ENCODE measurements around the gene TTC34.
"Not testable (repeated sequence)": the region's sequence is repeated elsewhere in the genome, so short reads cannot be mapped to it uniquely, and the experiment has no call there.

Gene TTC34

GRCh38 chr1:2628191-2628932 is 173.1 kb downstream of the TTC34 start:
- no peak for DNase-seq (ENCODE audit: low spot score)

GRCh38 chr1:2627746-2628145 is 173.7 kb downstream of the TTC34 start:
- no peak for DNase-seq (ENCODE audit: low spot score)

- not testable (repeated sequence) for DNase-seq (ENCODE audit: low spot score)
Observed at GRCh38 chr1:2625748-2626147, 175.7 kb downstream of the TTC34 start.

GRCh38 chr1:2625311-2625710 is 176.2 kb downstream of the TTC34 start:
- no peak for DNase-seq (ENCODE audit: low spot score)

- no peak for DNase-seq (ENCODE audit: low spot score)
Observed at GRCh38 chr1:2624735-2625300, 176.7 kb downstream of the TTC34 start.

- no peak for DNase-seq (ENCODE audit: low spot score)
Observed at GRCh38 chr1:2623571-2624337, 177.7 kb downstream of the TTC34 start.

- no peak for DNase-seq (ENCODE audit: low spot score)
Observed at GRCh38 chr1:2617971-2618470, 183.5 kb downstream of the TTC34 start.

GRCh38 chr1:2614145-2614544 is 187.3 kb downstream of the TTC34 start:
- DNase-seq (ENCODE audit: low spot score) = no peak

- DNase-seq (ENCODE audit: low spot score) = no peak
Observed at GRCh38 chr1:2612591-2613365, 188.7 kb downstream of the TTC34 start.

- DNase-seq (ENCODE audit: low spot score) = no peak
Observed at GRCh38 chr1:2611621-2612437, 189.7 kb downstream of the TTC34 start.

GRCh38 chr1:2611031-2611501 is 190.4 kb downstream of the TTC34 start:
- DNase-seq (ENCODE audit: low spot score) = peak; percentile 49

GRCh38 chr1:2610036-2610959 is 191.2 kb downstream of the TTC34 start:
- DNase-seq (ENCODE audit: low spot score) = no peak

- DNase-seq (ENCODE audit: low spot score) = no peak
Observed at GRCh38 chr1:2609319-2610035, 192.0 kb downstream of the TTC34 start.

GRCh38 chr1:2607641-2608091 is 193.8 kb downstream of the TTC34 start:
- DNase-seq (ENCODE audit: low spot score) = no peak

- no peak for DNase-seq (ENCODE audit: low spot score)
Observed at GRCh38 chr1:2606881-2607621, 194.4 kb downstream of the TTC34 start.

GRCh38 chr1:2606396-2606880 is 195.1 kb downstream of the TTC34 start:
- no peak for DNase-seq (ENCODE audit: low spot score)

GRCh38 chr1:2605509-2606395 is 195.7 kb downstream of the TTC34 start:
- DNase-seq (ENCODE audit: low spot score) = no peak

Measured in hematopoietic multipotent progenitor cell treated with erythropoietin and hydrocortisone succinate and interleukin-3 and kit ligand, for 15 days (in vitro differentiated cells).